Mucosa of descending colon (tissue), 3 donors: ENCODE results near the gene CLCNKB. TPM values are rescaled to one million over a fixed set of nuclear protein-coding genes. Genes with fewer than 3 reads are reported as not detected.
A peak's percentile ranks its signal among the peaks of the same experiment; 100 is the strongest.

Source experiments
- ATAC-seq: fragments of 200-7000 bp; cut with Tn5 transposase; one replicate; pipeline ENCODE4 v1.9.1; 2020; ENCODE audit warnings: mild to moderate bottlenecking, moderate library complexity
- DNase-seq, 3 donors: peaks; one replicate each; pipeline ENCODE4 v3.0.0-alpha.2; 2020
- H3K36me3 ChIP-seq: fragments of 200-600 bp; one replicate; pipeline ENCODE4 v1.8.0; 2021; ENCODE audit warnings: low read depth, mild to moderate bottlenecking
- H3K4me1 ChIP-seq: fragments of 200-600 bp; one replicate; pipeline ENCODE4 v1.8.0; 2021; ENCODE audit warnings: low read depth, mild to moderate bottlenecking
- H3K4me3 ChIP-seq: fragments of 200-600 bp; one replicate; pipeline ENCODE4 v1.8.0; 2021; ENCODE audit warnings: mild to moderate bottlenecking
- H3K9me3 ChIP-seq: fragments of 200-600 bp; one replicate; pipeline ENCODE4 v1.8.0; 2021; ENCODE audit warnings: mild to moderate bottlenecking
- CTCF ChIP-seq: fragments of 200-600 bp; IDR thresholded peaks from one replicate; pipeline ENCODE4 v1.8.0; 2022; ENCODE audit warnings: antibody characterized with exemption, mild to moderate bottlenecking
- intact Hi-C, 2 donors: fragments of 100-400 bp; cut with DNase I in 1 of 2; cut with micrococcal nuclease in 1 of 2; formaldehyde crosslinking; loops; one replicate each; pipeline versions ENCODE4 v1.11.0 to v1.11.1; 2022; cut with DNase I, micrococcal nuclease
- total RNA-seq, 3 donors: library from RNA; stranded (reverse); fragmentation: NEBNext Ultra II Directional in 2 of 3; extraction: Animal tissue kit (Norgen Biotek cat#: 25700) in 2 of 3; gene quantifications; one replicate each; pipeline versions ENCODE4 v1.2.1 to v1.2.4, GENCODE V29; 2021 to 2023
- donor health status: DM: no; HTN: no; CAD: no; lungs with moderate emphysema.
- donor health status: DM: no; HTN: no; CAD: no.
- donor health status: DM: no; HTN: yes; CAD: no.

The CLCNKB gene
- total RNA-seq, 3 donors from 2014 or later, result 1.2 TPM; not detected in 2

GRCh38 chr1:16015491-16015890 is 28.1 kb upstream of the CLCNKB start:
- ATAC-seq, result no peak
- H3K9me3 ChIP-seq, result no peaks in the 10 kb centered on the region
- intact Hi-C loops, result no loop called here
- DNase-seq, result no peak
- H3K36me3 ChIP-seq, result no peaks in the 10 kb centered on the region
- peaks cover 16% of the 10 kb centered on the region for H3K4me1 ChIP-seq
- no peak for TF ChIP-seq CTCF
- no peak overlapping the region for H3K4me3 ChIP-seq

DNA sequence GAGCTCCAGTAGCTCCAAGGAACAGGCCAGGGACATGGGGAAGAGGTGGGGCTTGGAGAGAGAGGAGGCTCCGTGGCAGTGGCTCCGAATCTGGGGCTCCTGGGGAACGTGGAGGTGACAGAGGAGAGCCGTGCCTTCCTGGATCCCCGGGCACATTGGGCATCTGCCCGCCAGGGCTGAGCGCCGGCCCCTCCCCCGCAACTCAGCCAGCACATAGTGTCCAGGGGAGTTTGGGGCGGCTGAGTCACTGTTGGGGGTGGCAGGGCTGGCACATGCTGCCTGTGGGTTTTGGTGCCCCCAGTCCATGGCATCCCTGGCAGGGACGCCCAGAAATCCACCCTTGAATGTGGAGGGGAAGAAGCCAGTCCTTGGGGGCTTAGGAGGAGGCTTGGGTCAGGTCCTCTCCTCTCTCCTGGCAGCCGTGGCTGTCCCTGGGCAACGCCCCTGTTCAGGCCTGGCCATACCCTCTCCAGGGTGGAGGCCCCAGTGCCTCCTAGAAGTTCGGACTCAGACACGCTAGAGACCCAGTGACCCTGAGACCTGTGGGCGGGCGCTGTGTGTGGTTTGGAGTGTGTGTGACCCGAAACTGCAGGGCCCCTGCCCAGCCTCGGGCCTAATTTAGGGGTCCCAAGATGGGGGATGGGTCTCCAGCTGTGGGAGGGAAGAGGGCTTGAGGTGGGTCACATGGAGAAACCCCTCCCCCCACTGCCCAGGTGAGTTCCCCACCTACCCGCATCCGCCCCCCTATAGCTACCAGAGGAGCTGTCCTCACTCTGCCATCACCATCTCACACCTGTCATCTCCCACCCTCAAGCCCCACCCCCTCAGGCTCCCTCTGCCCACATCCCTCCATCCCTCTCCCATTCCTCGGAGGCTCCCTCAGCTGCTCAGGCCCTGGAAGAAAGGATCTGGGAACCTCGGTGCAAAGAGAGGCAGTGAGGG is 27.4 kb upstream of the CLCNKB start:
- DNase-seq, result no peak
- TF ChIP-seq CTCF, result no peak
- H3K4me3 ChIP-seq, result no peak overlapping the region
- no peaks in the 10 kb centered on the region for H3K36me3 ChIP-seq
- peaks cover 16% of the 10 kb centered on the region for H3K4me1 ChIP-seq
- no peaks in the 10 kb centered on the region for H3K9me3 ChIP-seq
- ATAC-seq, result no peak
- intact Hi-C loops, result no loop called here

DNA sequence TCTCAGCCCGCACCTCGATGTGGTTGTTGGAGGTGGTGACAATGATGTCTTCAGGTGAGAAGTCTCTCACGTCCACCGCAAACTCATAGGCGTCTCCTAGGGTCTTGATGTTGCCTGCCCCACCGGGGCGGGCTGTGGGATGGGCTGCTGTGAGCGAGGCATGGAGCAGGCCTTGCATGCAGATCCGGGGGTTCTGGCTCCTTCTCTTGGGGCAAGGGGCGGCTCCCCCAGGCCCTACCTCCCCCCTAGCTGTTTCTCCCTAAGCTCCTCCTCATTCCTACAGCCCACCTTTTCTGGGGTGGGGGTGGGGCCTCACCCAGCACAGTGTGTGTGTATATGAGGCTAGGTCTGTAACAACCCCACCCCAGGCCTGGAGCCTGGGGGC is 26.5 kb upstream of the CLCNKB start:
- Histone ChIP-seq H3K9me3 (no peaks in the 10 kb centered on the region), H3K4me3 (no peak overlapping the region), H3K4me1 (peaks cover 16% of the 10 kb centered on the region), H3K36me3 (no peaks in the 10 kb centered on the region)
- intact Hi-C loops, result no loop called here
- ATAC-seq, result no peak
- no peak for TF ChIP-seq CTCF
- DNase-seq, result no peak

DNA sequence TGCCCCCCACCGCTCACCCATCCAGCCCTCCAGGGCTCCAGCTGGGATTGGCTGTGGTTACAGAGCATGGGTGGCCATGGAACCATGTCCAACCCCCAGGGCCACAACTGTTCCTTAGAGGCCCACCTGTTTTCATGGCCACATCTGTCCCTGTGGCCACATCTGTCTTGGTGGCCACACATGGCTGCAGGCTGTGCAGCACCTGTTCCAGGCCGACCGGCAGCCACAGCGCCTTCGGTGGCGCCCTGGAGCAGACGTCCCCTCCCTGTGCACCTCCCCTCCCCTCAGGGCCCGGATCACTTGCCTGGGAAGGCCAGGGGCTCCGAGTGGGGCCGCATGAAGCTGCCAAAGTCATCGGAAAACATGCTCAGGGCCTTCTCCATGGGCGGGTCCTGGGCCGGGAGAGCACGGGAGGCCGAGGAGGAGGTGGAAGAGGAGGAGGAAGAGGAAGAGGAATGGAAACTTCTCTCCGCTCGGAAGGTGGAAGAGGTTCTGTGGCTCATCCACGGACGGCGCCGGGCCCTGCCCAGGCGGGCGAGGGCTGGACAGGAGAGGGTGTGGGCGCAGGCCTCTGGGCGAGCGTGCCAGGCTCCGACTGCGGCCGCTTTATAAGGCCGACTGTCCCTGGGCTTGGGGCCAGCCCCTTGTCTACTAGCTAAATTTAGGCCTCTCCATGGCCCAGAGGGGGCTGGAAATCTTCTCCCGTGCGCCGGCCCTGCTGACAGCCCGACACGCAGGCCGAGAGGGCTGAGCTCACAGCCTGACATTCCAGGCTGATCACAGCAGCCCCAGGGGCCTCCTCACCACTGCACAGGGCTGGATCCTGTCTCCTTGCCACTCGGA is 25.9 kb upstream of the CLCNKB start, which contains the start of gene HSPB7:
HSPB7 (minus strand) TSS at position 583 of the 843 bp plus-strand sequence; CDS start at position 503, 80 bp downstream.
- ATAC-seq, result peak; percentile 2
- H3K36me3 ChIP-seq, result no peaks in the 10 kb centered on the region
- peak; percentile 47 to 70 (median 60) for DNase-seq
- no peak within 1 kb of the TSS for H3K4me3 ChIP-seq
- no peaks in the 10 kb centered on the region for H3K9me3 ChIP-seq
- TF ChIP-seq CTCF, result no peak
- peaks cover 12% of the 10 kb centered on the region for H3K4me1 ChIP-seq
- intact Hi-C loops, result no loop called here

GRCh38 chr1:16018308-16018707 is 25.3 kb upstream of the CLCNKB start:
- H3K36me3 ChIP-seq, result no peaks in the 10 kb centered on the region
- peaks cover 7% of the 10 kb centered on the region for H3K4me1 ChIP-seq
- TF ChIP-seq CTCF, result no peak
- ATAC-seq (no peak), DNase-seq (no peak)
- intact Hi-C loops, result no loop called here
- H3K4me3 ChIP-seq, result no peak overlapping the region
- H3K9me3 ChIP-seq, result no peaks in the 10 kb centered on the region
